Measurements from ENCODE around the gene ADAMTSL1. TPM values are rescaled to one million over a fixed set of nuclear protein-coding genes. Genes with fewer than 3 reads are reported as not detected.

Gene ADAMTSL1
- total RNA-seq, 4 donors from 2014 or later = 13.3 to 39.7 (median 27.2) TPM

GRCh38 chr9:18942801-18943200 lies 468.8 kb downstream of the ADAMTSL1 start:
- Histone ChIP-seq H3K36me3 (no peaks in the 10 kb centered on the region), H3K27me3 (no peaks in the 10 kb centered on the region), H3K9me3 (no peaks in the 10 kb centered on the region), H3K27ac (no peak overlapping the region), H3K4me1 (no peaks in the 10 kb centered on the region), H3K4me3 (no peak overlapping the region)
- intact Hi-C loops (cut with DNase I; ENCODE audit: low total_unique reads) = no loop called here
- TF ChIP-seq, protein P1, sequence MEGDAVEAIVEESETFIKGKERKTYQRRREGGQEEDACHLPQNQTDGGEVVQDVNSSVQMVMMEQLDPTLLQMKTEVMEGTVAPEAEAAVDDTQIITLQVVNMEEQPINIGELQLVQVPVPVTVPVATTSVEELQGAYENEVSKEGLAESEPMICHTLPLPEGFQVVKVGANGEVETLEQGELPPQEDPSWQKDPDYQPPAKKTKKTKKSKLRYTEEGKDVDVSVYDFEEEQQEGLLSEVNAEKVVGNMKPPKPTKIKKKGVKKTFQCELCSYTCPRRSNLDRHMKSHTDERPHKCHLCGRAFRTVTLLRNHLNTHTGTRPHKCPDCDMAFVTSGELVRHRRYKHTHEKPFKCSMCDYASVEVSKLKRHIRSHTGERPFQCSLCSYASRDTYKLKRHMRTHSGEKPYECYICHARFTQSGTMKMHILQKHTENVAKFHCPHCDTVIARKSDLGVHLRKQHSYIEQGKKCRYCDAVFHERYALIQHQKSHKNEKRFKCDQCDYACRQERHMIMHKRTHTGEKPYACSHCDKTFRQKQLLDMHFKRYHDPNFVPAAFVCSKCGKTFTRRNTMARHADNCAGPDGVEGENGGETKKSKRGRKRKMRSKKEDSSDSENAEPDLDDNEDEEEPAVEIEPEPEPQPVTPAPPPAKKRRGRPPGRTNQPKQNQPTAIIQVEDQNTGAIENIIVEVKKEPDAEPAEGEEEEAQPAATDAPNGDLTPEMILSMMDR (IDR thresholded peaks at IDR 0.05) = no peak
- TF ChIP-seq POLR2A (IDR thresholded peaks at IDR 0.05) (no peak), POLR2AphosphoS5 (IDR thresholded peaks at IDR 0.05) (no peak), EP300 (IDR thresholded peaks at IDR 0.05; ENCODE audit: low read depth) (no peak)
- 63 to 72% methylated on average over 2 to 7 of the region's 7 CpGs for WGBS, 2 donors (ENCODE audit: low coverage in 1 of 2)
- DNase-seq = no peak
- in situ Hi-C loops (cut with MboI; ENCODE audit: low pct_ligation_motif_present in 1 of 4, low pct_unique_long_range_greater_than_20kb in 1 of 4, low sequenced_read_pairs in 3 of 4) = no loop called here

DNA sequence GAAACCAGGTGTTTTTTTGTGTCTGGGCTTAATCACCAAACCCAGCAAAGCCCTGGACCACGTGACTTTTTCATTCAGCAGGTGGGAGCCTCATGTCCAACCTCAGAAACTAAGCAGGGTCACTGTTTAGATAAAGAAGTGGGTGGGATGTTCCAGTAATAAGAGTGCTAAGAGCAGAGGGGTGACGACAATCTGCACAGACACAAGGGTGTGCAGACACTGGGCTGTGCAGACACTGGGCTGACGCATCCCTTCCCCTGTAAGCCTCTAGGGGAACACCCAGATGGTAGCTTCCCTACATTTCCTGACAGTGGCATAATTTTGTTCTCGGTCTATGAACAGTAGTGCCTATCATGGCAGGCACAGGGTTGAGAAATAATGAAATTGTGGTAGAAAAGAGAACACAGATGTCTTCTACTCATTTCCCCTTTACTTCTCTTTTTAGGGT lies 474.0 kb downstream of the ADAMTSL1 start:
- no peak overlapping the region for H3K4me3 ChIP-seq
- no peaks in the 10 kb centered on the region for H3K36me3 ChIP-seq
- intact Hi-C loops (cut with DNase I; ENCODE audit: low total_unique reads) (no loop called here), in situ Hi-C loops (cut with MboI; ENCODE audit: low pct_ligation_motif_present in 1 of 4, low pct_unique_long_range_greater_than_20kb in 1 of 4, low sequenced_read_pairs in 3 of 4) (no loop called here)
- H3K27ac ChIP-seq = no peak overlapping the region
- no peaks in the 10 kb centered on the region for H3K27me3 ChIP-seq
- WGBS, 2 donors (ENCODE audit: low coverage in 1 of 2) = 60% methylated on average over 4 of the region's 4 CpGs; no CpG with 5 or more reads in 1 of the 2 donors
- no peaks in the 10 kb centered on the region for H3K9me3 ChIP-seq
- TF ChIP-seq POLR2AphosphoS5 (IDR thresholded peaks at IDR 0.05) (no peak), EP300 (IDR thresholded peaks at IDR 0.05; ENCODE audit: low read depth) (no peak), POLR2A (IDR thresholded peaks at IDR 0.05) (no peak)
- TF ChIP-seq, protein P1 (IDR thresholded peaks at IDR 0.05) = no peak
- H3K4me1 ChIP-seq = no peaks in the 10 kb centered on the region
- no peak for DNase-seq

DNA sequence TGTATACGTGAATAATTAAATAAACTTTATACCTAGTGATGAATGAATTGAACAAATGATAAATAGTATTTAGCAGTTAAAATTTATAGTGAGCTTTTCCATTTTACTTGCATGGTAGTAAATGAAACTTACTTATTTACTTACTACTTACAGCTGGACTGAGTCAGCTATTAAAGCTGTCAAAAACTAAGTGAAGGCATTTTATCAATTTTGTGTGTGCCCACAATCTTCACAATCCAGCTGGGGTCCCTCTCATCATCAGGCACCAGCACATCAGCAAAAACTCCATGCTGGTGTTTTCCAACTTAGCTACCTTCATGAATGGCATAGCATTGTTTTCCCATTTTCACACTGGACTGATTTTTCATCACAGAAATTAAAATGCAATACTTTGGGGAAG lies 478.0 kb downstream of the ADAMTSL1 start:
- H3K27ac ChIP-seq = no peak overlapping the region
- 58 to 80% methylated on average over 1 of the region's 1 CpG for WGBS, 2 donors (ENCODE audit: low coverage in 1 of 2)
- intact Hi-C loops (cut with DNase I; ENCODE audit: low total_unique reads) = no loop called here
- no peaks in the 10 kb centered on the region for H3K36me3 ChIP-seq
- TF ChIP-seq, protein P1 (IDR thresholded peaks at IDR 0.05) = no peak
- no peak for TF ChIP-seq POLR2AphosphoS5 (IDR thresholded peaks at IDR 0.05)
- H3K9me3 ChIP-seq = no peaks in the 10 kb centered on the region
- in situ Hi-C loops (cut with MboI; ENCODE audit: low pct_ligation_motif_present in 1 of 4, low pct_unique_long_range_greater_than_20kb in 1 of 4, low sequenced_read_pairs in 3 of 4) = no loop called here
- no peaks in the 10 kb centered on the region for H3K4me1 ChIP-seq
- no peaks in the 10 kb centered on the region for H3K27me3 ChIP-seq
- no peak for DNase-seq
- no peak overlapping the region for H3K4me3 ChIP-seq

DNA sequence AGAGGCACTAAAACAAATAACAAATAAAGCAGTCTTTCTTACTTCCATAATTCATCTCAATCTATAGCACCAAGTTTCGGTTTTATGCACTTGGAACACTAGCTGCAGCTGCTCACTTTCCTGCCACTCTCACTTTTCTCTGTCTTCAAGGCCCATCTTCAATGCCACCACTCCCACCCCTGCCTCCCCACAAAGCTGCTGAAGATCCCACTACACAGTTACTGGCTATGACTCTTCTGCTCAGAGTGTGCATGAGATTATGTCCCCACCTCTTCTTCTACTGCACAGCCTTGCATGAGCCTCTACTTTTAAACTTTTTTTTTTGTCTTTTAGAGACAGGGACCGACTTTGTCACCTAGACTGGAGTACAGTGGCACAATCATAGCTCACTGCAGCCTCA lies 481.7 kb downstream of the ADAMTSL1 start:
- Histone ChIP-seq H3K4me1 (no peaks in the 10 kb centered on the region), H3K27ac (no peak overlapping the region), H3K9me3 (no peaks in the 10 kb centered on the region), H3K4me3 (no peak overlapping the region), H3K27me3 (no peaks in the 10 kb centered on the region), H3K36me3 (no peaks in the 10 kb centered on the region)
- 72 to 81% methylated on average over 2 of the region's 2 CpGs for WGBS, 2 donors (ENCODE audit: low coverage in 1 of 2)
- no peak for TF ChIP-seq EP300 (IDR thresholded peaks at IDR 0.05; ENCODE audit: low read depth)
- TF ChIP-seq, protein P1 (IDR thresholded peaks at IDR 0.05) = no peak
- no peak for TF ChIP-seq POLR2AphosphoS5 (IDR thresholded peaks at IDR 0.05)
- in situ Hi-C loops (cut with MboI; ENCODE audit: low pct_ligation_motif_present in 1 of 4, low pct_unique_long_range_greater_than_20kb in 1 of 4, low sequenced_read_pairs in 3 of 4) = no loop called here
- intact Hi-C loops (cut with DNase I; ENCODE audit: low total_unique reads) = no loop called here
- no peak for DNase-seq

Small RNA genes lying within 50 kb of the gene (small RNA-seq; reads per million reads assigned to genes)
- gene MIR3152 = 0 to 0.83 (median 0) reads per million in 4 donors

Measured in transverse colon (tissue), 4 donors.